Fibroblast of mammary gland (primary cell): Measurements from ENCODE around the gene RASIP1.
A peak's percentile ranks its signal among the peaks of the same experiment; 100 is the strongest.

Experiments used
- DNase-seq: peaks from one replicate; pipeline ENCODE4 v3.0.0-alpha.2; 2010; ENCODE audit warnings: low read depth
- H3K4me3 ChIP-seq: 2 replicates; pipeline ENCODE4 v1.5.1; 2011; ENCODE audit warnings: low read depth, mild to moderate bottlenecking, low read length, moderate library complexity; ENCODE audit not compliant: control insufficient read depth
- CTCF ChIP-seq: conservative IDR thresholded peaks from 2 replicates; pipeline ENCODE4 v1.5.1; 2011; ENCODE audit warnings: low read depth, low read length, inconsistent platforms; ENCODE audit not compliant: control insufficient read depth, insufficient read depth

The RASIP1 gene

GRCh38 chr19:48676887-48677286 lies 63.5 kb downstream of the RASIP1 start:
- DNase-seq = no peak
- no peak for TF ChIP-seq CTCF
- no peak overlapping the region for H3K4me3 ChIP-seq

- no peak overlapping the region for H3K4me3 ChIP-seq
- DNase-seq = no peak
- no peak for TF ChIP-seq CTCF
Observed at GRCh38 chr19:48676487-48676886, 63.9 kb downstream of the RASIP1 start.

GRCh38 chr19:48674921-48675824 lies 65.2 kb downstream of the RASIP1 start:
- peak; percentile 80 for DNase-seq
- peak; percentile 88 for TF ChIP-seq CTCF
- no peak overlapping the region for H3K4me3 ChIP-seq

- no peak overlapping the region for H3K4me3 ChIP-seq
- no peak for DNase-seq
- TF ChIP-seq CTCF = no peak
Observed at GRCh38 chr19:48674216-48674809, 66.1 kb downstream of the RASIP1 start.

- no peak for DNase-seq
- H3K4me3 ChIP-seq = no peak overlapping the region
- no peak for TF ChIP-seq CTCF
Observed at GRCh38 chr19:48673436-48674100, 66.8 kb downstream of the RASIP1 start.

- no peak within 1 kb of the TSS for H3K4me3 ChIP-seq
- TF ChIP-seq CTCF = no peak
- DNase-seq = no peak
Observed at GRCh38 chr19:48672994-48673393, 67.4 kb downstream of the RASIP1 start, which contains the start of gene NTN5. NTN5 (minus strand) TSS chr19:48673017; CDS start chr19:48670986, 2,031 bp downstream.
